HepG2 (cell line): Measurements from ENCODE around the gene ENTREP3. TPM values are rescaled to one million over a fixed set of nuclear protein-coding genes. Genes with fewer than 3 reads are reported as not detected.
A peak's percentile ranks its signal among the peaks of the same experiment; 100 is the strongest.

Experiments used
- CBX2 ChIP-seq, 2 experiments: fragments of 200-600 bp in 1 of 2; sonication (generic); formaldehyde crosslinking in 1 of 2; IDR thresholded peaks; 2 replicates each; pipeline versions ENCODE4 v1.7.0 to v1.8.1; 2018 to 2022; ENCODE audit warnings: low read depth in 2 of 2, low read length in 1 of 2, mild to moderate bottlenecking in 1 of 2, missing genetic modification reagents in 1 of 2
- HOXA5 ChIP-seq: sonication (generic); formaldehyde crosslinking; IDR thresholded peaks from 2 replicates; pipeline ENCODE4 v1.4.0; 2020; ENCODE audit warnings: missing genetic modification reagents
- MED13 ChIP-seq: sonication (generic); formaldehyde crosslinking; IDR thresholded peaks from 2 replicates; pipeline ENCODE4 v1.5.0; 2020; ENCODE audit warnings: missing genetic modification reagents
- NRL ChIP-seq: sonication (generic); formaldehyde crosslinking; IDR thresholded peaks from 2 replicates; pipeline ENCODE4 v1.5.0; 2020; ENCODE audit warnings: missing genetic modification reagents, mild to moderate bottlenecking, moderate library complexity, borderline replicate concordance
- RARG ChIP-seq: sonication (generic); formaldehyde crosslinking; IDR thresholded peaks from 2 replicates; pipeline ENCODE4 v1.4.0; 2020; ENCODE audit warnings: low read depth, mild to moderate bottlenecking, missing genetic modification reagents
- ZNF124 ChIP-seq: sonication (generic); formaldehyde crosslinking; IDR thresholded peaks from 2 replicates; pipeline ENCODE4 v1.4.0; 2020; ENCODE audit warnings: missing genetic modification reagents
- ZNF329 ChIP-seq: sonication (generic); formaldehyde crosslinking; IDR thresholded peaks from 2 replicates; pipeline ENCODE4 v1.9.0; 2021; ENCODE audit warnings: low read depth, mild to moderate bottlenecking, missing genetic modification reagents
- ZNF782 ChIP-seq: sonication (generic); formaldehyde crosslinking; IDR thresholded peaks from 2 replicates; pipeline ENCODE4 v1.4.0; 2020; ENCODE audit warnings: missing genetic modification reagents, mild to moderate bottlenecking, borderline replicate concordance
- polyA plus RNA-seq, 8 experiments: library from polyadenylated mRNA; depleted of rRNA in 3 of 8; stranded (reverse) in 7 of 8; unstranded in 1 of 8; fragments of >200 nt; fragmentation: Illumina TruSeq in 4 of 8; extraction: Trizol in 4 of 8; gene quantifications; 2 replicates each; pipeline versions ENCODE4 v1.2.1 to v1.2.3, GENCODE V29; 2011 to 2016; ENCODE audit warnings: low read depth in 4 of 8, missing spikeins in 1 of 8, mixed read lengths in 1 of 8; ENCODE audit not compliant: insufficient read depth in 1 of 8
- total RNA-seq, 5 experiments: library from RNA; depleted of rRNA; stranded (reverse); fragments of >200 nt; fragmentation: Illumina TruSeq; extraction: Trizol; gene quantifications; 2 replicates each; pipeline ENCODE4 v1.2.3, GENCODE V29; 2016; ENCODE audit warnings: low read depth in 1 of 5
- TF ChIP-seq, protein P1 (sequence below): sonication (generic); formaldehyde crosslinking; IDR thresholded peaks from 2 replicates; pipeline ENCODE4 v1.4.0; 2020; ENCODE audit warnings: mild to moderate bottlenecking, missing genetic modification reagents, borderline replicate concordance
- TF ChIP-seq, protein P2 (sequence below): sonication (generic); formaldehyde crosslinking; IDR thresholded peaks from 2 replicates; pipeline ENCODE4 v1.4.0; 2020; ENCODE audit warnings: missing genetic modification reagents, borderline replicate concordance
- TF ChIP-seq, protein P3 (sequence below): sonication (generic); formaldehyde crosslinking; IDR thresholded peaks from 2 replicates; pipeline ENCODE4 v1.4.0; 2020; ENCODE audit warnings: mild to moderate bottlenecking, missing genetic modification reagents

ENTREP3 gene
- total and polyA plus RNA-seq, 2 of the 13 experiments (the other 11 are each of a cell fraction or from before 2014, with no cell fraction given), result 4.1 to 9.9 TPM

DNA sequence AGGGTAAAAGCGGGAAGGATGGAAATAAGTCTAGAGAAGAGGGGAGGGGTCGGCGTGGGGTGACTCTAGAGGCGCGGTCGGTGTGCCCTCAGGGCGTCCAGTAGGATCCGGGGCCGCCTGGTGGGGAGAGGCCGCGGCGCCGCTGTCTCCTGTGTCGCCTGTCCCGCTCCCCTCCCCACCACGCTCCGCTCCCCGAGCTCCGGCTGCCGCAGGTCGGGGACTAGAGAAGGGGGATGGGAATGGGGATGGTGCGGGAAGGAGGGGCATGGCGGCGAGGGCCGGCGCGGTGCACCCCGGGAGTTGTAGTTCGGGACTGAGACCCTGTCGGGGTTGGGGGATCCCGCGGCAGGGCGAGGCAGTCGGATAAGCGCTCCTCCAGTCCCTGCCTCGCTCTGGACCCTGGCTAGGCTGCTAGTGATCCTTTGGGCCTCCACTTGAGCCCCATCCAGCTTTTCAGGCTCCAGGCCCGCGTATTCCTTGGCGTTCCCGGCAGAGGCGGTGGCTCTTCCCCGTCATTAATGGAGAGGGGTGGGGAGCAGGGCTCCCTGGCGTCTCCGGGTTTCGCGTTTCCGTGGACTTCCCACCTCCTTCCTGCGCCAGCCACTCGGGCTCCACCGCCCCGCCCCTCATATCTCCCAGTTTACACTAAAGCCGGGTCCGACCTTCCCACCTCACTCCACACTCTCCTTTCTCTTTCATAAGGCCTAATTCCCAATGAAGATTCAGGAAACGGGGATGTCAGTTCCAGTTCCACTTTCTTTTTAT lies at the start of gene ENTREP3 (continued):
- TF ChIP-seq, protein P1, sequence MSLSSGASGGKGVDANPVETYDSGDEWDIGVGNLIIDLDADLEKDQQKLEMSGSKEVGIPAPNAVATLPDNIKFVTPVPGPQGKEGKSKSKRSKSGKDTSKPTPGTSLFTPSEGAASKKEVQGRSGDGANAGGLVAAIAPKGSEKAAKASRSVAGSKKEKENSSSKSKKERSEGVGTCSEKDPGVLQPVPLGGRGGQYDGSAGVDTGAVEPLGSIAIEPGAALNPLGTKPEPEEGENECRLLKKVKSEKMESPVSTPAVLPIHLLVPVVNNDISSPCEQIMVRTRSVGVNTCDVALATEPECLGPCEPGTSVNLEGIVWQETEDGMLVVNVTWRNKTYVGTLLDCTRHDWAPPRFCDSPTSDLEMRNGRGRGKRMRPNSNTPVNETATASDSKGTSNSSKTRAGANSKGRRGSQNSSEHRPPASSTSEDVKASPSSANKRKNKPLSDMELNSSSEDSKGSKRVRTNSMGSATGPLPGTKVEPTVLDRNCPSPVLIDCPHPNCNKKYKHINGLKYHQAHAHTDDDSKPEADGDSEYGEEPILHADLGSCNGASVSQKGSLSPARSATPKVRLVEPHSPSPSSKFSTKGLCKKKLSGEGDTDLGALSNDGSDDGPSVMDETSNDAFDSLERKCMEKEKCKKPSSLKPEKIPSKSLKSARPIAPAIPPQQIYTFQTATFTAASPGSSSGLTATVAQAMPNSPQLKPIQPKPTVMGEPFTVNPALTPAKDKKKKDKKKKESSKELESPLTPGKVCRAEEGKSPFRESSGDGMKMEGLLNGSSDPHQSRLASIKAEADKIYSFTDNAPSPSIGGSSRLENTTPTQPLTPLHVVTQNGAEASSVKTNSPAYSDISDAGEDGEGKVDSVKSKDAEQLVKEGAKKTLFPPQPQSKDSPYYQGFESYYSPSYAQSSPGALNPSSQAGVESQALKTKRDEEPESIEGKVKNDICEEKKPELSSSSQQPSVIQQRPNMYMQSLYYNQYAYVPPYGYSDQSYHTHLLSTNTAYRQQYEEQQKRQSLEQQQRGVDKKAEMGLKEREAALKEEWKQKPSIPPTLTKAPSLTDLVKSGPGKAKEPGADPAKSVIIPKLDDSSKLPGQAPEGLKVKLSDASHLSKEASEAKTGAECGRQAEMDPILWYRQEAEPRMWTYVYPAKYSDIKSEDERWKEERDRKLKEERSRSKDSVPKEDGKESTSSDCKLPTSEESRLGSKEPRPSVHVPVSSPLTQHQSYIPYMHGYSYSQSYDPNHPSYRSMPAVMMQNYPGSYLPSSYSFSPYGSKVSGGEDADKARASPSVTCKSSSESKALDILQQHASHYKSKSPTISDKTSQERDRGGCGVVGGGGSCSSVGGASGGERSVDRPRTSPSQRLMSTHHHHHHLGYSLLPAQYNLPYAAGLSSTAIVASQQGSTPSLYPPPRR, result no peak
- no peak for TF ChIP-seq RARG (CRISPR knock-in tag)
- 0 out of 2 replicates have a peak, but pooled peaks have one; percentile 26 for TF ChIP-seq NRL (CRISPR knock-in tag)
- peak; percentile 86; the same call in 1 of the 2 replicates for TF ChIP-seq HOXA5 (CRISPR knock-in tag)
- TF ChIP-seq ZNF124 (CRISPR knock-in tag), result 0 out of 2 replicates have a peak, but pooled peaks have one; percentile 50
- TF ChIP-seq, protein P2, sequence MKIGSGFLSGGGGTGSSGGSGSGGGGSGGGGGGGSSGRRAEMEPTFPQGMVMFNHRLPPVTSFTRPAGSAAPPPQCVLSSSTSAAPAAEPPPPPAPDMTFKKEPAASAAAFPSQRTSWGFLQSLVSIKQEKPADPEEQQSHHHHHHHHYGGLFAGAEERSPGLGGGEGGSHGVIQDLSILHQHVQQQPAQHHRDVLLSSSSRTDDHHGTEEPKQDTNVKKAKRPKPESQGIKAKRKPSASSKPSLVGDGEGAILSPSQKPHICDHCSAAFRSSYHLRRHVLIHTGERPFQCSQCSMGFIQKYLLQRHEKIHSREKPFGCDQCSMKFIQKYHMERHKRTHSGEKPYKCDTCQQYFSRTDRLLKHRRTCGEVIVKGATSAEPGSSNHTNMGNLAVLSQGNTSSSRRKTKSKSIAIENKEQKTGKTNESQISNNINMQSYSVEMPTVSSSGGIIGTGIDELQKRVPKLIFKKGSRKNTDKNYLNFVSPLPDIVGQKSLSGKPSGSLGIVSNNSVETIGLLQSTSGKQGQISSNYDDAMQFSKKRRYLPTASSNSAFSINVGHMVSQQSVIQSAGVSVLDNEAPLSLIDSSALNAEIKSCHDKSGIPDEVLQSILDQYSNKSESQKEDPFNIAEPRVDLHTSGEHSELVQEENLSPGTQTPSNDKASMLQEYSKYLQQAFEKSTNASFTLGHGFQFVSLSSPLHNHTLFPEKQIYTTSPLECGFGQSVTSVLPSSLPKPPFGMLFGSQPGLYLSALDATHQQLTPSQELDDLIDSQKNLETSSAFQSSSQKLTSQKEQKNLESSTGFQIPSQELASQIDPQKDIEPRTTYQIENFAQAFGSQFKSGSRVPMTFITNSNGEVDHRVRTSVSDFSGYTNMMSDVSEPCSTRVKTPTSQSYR (CRISPR knock-in tag), result peak; percentile 94
- TF ChIP-seq, protein P3, sequence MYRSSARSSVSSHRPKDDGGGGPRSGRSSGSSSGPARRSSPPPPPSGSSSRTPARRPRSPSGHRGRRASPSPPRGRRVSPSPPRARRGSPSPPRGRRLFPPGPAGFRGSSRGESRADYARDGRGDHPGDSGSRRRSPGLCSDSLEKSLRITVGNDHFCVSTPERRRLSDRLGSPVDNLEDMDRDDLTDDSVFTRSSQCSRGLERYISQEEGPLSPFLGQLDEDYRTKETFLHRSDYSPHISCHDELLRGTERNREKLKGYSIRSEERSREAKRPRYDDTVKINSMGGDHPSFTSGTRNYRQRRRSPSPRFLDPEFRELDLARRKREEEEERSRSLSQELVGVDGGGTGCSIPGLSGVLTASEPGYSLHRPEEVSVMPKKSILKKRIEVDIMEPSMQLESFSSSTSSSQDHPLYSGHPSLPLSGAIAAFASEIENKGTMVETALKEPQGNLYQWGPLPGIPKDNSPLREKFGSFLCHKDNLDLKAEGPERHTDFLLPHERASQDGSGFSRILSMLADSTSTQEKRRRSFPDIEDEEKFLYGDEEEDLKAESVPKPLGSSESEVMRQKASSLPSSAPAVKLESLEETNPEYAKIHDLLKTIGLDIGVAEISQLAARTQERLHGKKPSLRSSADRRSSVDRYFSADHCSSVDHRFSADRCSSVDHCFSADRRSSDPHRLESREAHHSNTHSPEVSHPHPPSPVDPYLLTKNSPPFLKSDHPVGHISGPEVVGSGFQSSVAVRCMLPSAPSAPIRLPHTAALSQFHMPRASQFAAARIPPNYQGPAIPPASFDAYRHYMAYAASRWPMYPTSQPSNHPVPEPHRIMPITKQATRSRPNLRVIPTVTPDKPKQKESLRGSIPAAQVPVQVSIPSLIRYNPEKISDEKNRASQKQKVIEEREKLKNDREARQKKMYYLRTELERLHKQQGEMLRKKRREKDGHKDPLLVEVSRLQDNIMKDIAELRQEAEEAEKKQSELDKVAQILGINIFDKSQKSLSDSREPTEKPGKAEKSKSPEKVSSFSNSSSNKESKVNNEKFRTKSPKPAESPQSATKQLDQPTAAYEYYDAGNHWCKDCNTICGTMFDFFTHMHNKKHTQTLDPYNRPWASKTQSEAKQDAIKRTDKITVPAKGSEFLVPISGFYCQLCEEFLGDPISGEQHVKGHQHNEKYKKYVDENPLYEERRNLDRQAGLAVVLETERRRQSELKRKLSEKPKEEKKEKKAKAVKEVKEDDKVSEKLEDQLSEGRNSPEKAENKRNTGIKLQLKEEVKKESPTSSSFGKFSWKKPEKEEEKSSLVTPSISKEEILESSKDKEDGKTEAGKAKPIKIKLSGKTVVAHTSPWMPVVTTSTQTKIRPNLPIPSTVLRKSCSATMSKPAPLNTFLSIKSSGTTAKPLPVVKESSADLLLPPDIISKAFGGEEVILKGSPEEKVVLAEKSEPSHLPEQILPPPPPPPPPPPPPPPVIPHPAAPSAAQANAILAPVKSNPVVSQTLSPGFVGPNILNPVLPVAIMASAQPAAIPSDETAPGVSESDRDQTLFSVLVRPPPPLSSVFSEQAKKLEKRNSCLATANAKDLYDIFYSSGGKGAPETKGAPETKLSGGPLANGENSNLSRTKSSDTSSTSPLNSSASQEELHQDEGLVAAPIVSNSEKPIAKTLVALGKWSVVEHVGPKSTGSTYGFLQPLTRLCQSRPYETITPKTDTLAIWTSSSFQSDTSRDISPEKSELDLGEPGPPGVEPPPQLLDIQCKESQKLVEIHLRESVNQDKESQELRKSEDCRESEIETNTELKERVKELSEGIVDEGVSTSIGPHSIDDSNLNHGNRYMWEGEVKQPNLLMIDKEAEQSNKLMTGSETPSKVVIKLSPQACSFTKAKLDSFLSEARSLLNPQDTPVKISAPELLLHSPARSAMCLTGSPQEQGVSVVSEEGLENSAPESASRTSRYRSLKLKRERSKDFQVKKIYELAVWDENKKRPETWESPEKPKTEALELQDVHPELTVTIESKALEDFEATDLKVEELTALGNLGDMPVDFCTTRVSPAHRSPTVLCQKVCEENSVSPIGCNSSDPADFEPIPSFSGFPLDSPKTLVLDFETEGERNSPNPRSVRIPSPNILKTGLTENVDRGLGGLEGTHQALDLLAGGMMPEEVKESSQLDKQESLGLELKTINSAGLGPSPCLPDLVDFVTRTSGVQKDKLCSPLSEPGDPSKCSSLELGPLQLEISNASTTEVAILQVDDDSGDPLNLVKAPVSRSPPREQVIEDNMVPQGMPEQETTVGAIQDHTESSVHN (CRISPR knock-in tag), result peak; percentile 21; the same call in 1 of the 2 replicates
- no peak for TF ChIP-seq ZNF329 (CRISPR knock-in tag)
- TF ChIP-seq ZNF782 (CRISPR knock-in tag), result peak; percentile 53; the same call in 1 of the 2 replicates
- peak; percentile 67 for TF ChIP-seq MED13 (CRISPR knock-in tag)
- no peak for TF ChIP-seq CBX2 (IDR thresholded peaks at IDR 0.05; ENCODE audit: low read depth, low read length)
- TF ChIP-seq CBX2 (CRISPR knock-in tag; IDR thresholded peaks at IDR 0.05; ENCODE audit: low read depth), result no peak
